Measurements from ENCODE around the gene CHST11.

CHST11 gene

DNA sequence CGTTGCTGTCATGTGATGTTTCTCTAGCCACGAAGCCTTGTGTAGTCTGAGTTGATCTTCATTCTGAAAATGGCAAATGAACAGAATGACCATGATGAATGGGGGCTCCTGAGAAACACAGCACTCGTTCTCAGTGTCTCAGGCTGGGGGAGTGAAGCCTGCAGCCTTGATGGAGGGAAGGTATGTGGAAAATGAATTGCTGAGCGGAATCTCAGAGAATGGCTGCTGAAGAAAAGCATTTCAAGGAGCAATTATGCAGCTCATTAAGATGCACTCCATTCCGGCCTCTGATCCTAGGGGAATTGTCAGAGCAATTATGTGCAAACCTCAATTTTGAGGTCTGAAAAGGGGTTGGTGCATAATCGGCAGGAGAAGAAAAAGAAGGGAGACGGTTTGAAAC is 167.1 kb downstream of the CHST11 start:
- no peak for TF ChIP-seq Cebpa-rat (IDR thresholded peaks at IDR 0.05)
- peaks cover 99% of the 10 kb centered on the region for H4K20me1 ChIP-seq
- H3K4me1 ChIP-seq = peaks cover 47% of the 10 kb centered on the region

DNA sequence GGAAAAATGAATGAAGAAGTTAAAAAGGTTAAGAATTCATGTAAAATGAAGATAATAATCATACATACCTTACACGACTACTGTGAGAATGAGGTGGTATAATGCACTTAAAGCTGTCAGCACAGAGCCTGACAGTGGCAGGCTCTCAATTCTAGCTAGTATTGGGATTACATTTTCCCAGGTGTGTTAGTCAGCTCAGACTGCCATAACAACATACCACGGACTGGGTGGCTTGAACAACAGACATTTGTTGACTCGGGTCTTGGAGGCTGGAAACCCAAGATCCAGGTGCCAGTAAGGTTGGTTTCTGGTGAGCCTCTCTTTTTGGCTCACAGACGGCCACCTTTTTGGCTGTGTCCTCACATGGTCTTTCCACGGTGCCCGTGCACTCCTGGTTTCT is 167.8 kb downstream of the CHST11 start:
- Histone ChIP-seq H3K9me3 (no peaks in the 10 kb centered on the region), H3K4me3 (no peak overlapping the region), H3K36me3 (peaks cover 50% of the 10 kb centered on the region), H3K27ac (no peak overlapping the region), H3K4me1 (peaks cover 49% of the 10 kb centered on the region), H4K20me1 (peaks cover 99% of the 10 kb centered on the region), H3K27me3 (no peaks in the 10 kb centered on the region), H3K9ac (no peak overlapping the region), H3K4me2 (no peak overlapping the region)
- TF ChIP-seq Cebpa-rat (IDR thresholded peaks at IDR 0.05) = no peak

More for the DNA sequence above, 167.1 kb downstream of the CHST11 start:
- Histone ChIP-seq H3K27ac (no peak overlapping the region), H3K36me3 (peaks cover 55% of the 10 kb centered on the region), H3K4me2 (no peak overlapping the region), H3K4me3 (no peak overlapping the region), H3K9ac (no peak overlapping the region), H3K9me3 (no peaks in the 10 kb centered on the region), H3K27me3 (no peaks in the 10 kb centered on the region)

DNA sequence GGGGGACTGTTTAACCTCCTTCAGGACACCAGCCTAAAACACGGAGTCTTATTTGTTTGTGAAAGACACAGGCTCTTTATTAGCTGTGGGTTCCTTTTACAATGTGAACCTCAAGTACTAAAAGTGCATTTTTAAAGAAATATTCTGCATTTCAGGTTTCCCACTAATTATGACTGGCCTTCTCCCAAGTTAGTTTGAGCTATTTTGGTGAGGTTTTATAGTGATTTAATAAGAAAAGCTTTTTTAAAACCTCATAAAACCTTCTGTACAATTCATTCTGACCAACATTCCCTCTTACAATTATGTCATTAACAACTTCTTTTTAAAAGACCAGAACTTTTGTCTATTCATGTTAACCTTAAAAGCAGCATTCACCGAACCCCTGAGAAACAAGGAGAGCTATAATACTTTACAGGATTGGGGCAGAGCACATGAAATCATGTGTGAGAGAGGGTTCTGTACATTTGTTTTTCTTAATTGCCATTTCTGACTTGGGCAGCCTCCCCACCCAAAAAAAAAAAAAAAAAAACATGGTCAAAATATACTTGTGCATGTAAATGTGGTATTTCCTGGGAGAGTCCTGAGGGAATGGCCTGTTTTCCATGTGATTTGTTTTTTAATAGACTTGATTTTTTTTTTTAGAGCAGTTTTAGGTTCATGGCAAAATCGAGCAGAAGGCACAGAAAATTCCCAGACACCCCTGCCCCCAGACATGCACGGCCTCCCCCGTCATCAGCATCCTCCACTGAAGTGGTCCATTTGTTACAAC is 169.5 kb downstream of the CHST11 start:
- H3K27ac ChIP-seq = no peak overlapping the region
- peaks cover 100% of the 10 kb centered on the region for H4K20me1 ChIP-seq

DNA sequence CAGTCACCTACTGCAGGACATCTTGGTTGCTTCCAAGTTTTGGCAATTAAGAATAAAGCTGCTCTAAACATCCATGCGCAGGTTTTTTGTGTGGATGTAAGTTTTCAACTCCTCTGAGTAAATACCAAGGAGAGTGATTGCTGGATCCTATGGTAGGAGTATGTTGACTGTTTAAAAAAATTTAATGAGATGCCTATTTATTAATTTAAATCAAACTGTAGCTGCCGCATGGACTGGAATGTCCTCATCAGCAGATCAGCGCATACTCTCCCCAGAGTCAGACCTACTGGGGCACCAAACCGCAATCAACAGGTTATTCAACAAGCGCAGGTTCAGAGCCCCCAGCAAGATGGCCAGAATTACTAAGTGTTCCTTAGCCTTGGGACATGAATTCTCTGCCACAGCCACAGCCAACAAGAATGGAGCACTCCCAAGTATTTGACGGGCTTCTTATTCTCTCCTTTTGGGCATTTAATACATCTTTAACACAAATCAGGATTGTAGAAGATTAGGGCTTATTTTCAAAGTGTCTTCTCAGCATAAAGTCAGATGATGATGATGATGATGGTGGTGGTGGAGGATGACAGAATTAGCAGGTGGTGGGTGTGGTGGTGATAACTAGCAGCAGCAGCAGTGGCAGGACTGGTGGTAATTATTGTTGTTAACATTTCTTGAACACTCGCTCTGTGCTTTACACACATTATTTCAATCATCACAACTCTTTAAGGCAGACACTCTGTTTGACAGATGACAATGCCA is 170.7 kb downstream of the CHST11 start:
- peaks cover 49% of the 10 kb centered on the region for H3K36me3 ChIP-seq
- peak overlapping the region; percentile 23; the same call in 1 of the 2 replicates for H3K27ac ChIP-seq
- H3K4me3 ChIP-seq = no peak overlapping the region
- no peaks in the 10 kb centered on the region for H3K9me3 ChIP-seq
- no peaks in the 10 kb centered on the region for H3K27me3 ChIP-seq
- no peak overlapping the region for H3K9ac ChIP-seq
- no peak for TF ChIP-seq Cebpa-rat (IDR thresholded peaks at IDR 0.05)
- peak overlapping the region; percentile 60 for H3K4me2 ChIP-seq
- H4K20me1 ChIP-seq = peaks cover 100% of the 10 kb centered on the region
- H3K4me1 ChIP-seq = peaks cover 62% of the 10 kb centered on the region

More for the DNA sequence above, 169.5 kb downstream of the CHST11 start:
- no peak overlapping the region for H3K4me3 ChIP-seq
- no peak overlapping the region for H3K4me2 ChIP-seq
- no peak overlapping the region for H3K9ac ChIP-seq
- H3K9me3 ChIP-seq = no peaks in the 10 kb centered on the region
- peaks cover 49% of the 10 kb centered on the region for H3K36me3 ChIP-seq
- H3K4me1 ChIP-seq = peaks cover 51% of the 10 kb centered on the region
- H3K27me3 ChIP-seq = no peaks in the 10 kb centered on the region
- TF ChIP-seq Cebpa-rat (IDR thresholded peaks at IDR 0.05) = no peak

DNA sequence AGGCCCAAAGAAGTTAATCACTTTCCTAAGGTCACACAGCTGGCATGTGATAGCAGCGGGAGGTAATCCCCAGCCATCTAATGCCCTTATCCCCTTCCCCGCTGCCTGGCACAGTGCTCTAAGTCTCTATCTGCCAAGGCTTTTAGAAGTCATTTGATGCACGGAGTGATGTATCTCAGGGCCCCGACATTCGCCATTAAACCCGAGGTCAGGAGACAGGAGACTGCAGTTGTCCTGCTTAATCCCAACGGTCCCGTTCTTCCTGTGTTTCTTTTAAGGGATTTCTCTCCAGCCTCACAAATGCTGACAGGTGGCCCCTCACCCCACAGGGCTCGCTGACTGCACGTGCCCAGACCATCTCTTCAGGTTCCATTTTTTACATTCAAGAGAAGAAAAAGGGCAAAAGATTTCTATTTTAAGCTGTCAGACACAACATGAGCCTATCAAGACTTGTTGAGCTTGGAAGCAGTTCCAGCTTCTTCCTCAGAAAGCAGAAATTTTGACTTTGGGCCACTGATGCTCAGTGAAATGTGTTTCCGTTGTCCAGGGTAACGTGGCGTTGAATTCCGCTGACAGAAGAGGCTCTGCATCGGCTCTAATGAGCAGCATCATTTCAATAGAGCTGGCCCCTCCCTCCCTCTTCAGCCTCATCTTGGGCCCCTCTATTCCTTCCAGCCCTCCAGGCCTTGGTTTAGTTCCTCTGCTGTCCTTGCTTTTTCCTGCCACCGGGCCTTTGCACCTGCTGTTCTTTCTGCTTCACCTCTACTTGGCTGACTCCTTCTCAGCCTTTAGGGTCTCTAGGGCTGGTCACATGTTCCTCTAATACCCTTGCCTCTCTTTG is 171.5 kb downstream of the CHST11 start:
- H3K4me2 ChIP-seq = peak overlapping the region; percentile 60
- no peaks in the 10 kb centered on the region for H3K27me3 ChIP-seq
- H3K4me3 ChIP-seq = no peak overlapping the region
- H3K4me1 ChIP-seq = peaks cover 62% of the 10 kb centered on the region
- H4K20me1 ChIP-seq = peaks cover 100% of the 10 kb centered on the region
- H3K36me3 ChIP-seq = peaks cover 42% of the 10 kb centered on the region
- no peaks in the 10 kb centered on the region for H3K9me3 ChIP-seq
- H3K27ac ChIP-seq = peak overlapping the region; percentile 23; the same call in 1 of the 2 replicates
- TF ChIP-seq Cebpa-rat (IDR thresholded peaks at IDR 0.05) = no peak
- H3K9ac ChIP-seq = no peak overlapping the region

DNA sequence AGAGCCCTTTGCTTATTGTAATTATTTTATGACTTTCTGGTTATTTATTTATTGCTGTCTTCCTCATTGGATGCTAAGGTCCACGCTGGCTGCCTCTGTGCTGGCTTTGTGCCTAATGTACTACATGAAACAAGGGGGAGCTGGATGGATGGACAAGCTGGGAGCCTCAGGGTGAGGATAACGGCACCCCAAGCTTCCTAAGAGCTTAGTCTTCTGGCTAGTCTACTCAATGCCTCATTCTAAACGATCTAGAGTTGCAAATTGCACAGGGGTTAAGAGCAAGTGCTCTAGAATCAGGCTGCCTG is 172.0 kb downstream of the CHST11 start:
- H3K9me3 ChIP-seq = no peaks in the 10 kb centered on the region
- H3K27ac ChIP-seq = no peak overlapping the region
- no peak overlapping the region for H3K4me3 ChIP-seq
- H3K36me3 ChIP-seq = peaks cover 45% of the 10 kb centered on the region
- H3K9ac ChIP-seq = no peak overlapping the region
- peaks cover 100% of the 10 kb centered on the region for H4K20me1 ChIP-seq
- peaks cover 62% of the 10 kb centered on the region for H3K4me1 ChIP-seq
- no peaks in the 10 kb centered on the region for H3K27me3 ChIP-seq
- peak overlapping the region; percentile 60 for H3K4me2 ChIP-seq
- no peak for TF ChIP-seq Cebpa-rat (IDR thresholded peaks at IDR 0.05)

DNA sequence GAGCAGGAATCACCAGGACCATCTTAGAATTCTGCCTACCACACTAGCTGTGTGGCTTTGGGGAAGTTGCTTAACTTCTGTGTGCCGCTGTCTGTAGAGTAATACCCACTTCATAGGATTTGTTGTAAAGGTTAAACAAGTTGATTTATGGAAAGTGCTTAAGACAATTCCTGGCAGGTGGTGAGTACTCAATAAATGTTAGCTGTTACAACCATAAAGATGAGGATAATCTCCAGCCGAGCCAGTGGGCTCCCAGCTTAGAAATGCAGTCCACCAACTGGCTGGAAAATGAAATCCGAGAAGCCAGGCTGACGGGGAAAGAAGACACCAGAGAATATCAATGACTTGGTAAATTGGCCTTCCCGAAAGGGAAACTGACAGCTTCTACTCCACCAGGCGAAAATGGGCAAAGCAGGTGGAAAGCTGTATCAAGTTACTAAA is 173.5 kb downstream of the CHST11 start:
- TF ChIP-seq Cebpa-rat (IDR thresholded peaks at IDR 0.05) = no peak
- Histone ChIP-seq H3K4me1 (peaks cover 57% of the 10 kb centered on the region), H3K4me3 (no peak overlapping the region), H3K27me3 (no peaks in the 10 kb centered on the region), H4K20me1 (peaks cover 100% of the 10 kb centered on the region), H3K4me2 (no peak overlapping the region), H3K9ac (no peak overlapping the region), H3K36me3 (peaks cover 54% of the 10 kb centered on the region), H3K27ac (no peak overlapping the region), H3K9me3 (no peaks in the 10 kb centered on the region)

DNA sequence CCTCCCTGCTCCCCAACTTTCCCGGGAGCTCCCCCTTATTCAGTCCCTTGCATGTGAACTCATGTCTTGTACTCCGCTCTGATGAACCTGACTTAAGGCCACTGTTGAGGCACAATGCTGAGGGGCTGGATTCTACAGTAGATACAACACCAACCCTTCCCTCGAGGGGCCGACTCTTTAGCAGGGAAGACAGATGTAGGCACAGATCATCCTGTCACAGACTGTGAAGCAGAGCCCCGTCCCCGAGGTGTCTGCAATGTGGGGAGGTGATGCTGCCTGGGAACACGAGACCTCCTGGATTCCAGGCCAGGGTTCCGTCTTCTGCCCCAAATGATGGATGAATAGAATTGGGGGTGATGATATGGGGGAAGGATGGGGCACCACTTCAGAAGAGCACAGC is 175.1 kb downstream of the CHST11 start:
- Histone ChIP-seq H3K4me2 (peak overlapping the region; percentile 49; the same call in 1 of the 2 replicates), H3K27ac (no peak overlapping the region), H3K4me1 (peaks cover 42% of the 10 kb centered on the region), H3K9ac (no peak overlapping the region), H3K9me3 (no peaks in the 10 kb centered on the region), H3K36me3 (peaks cover 66% of the 10 kb centered on the region), H3K27me3 (no peaks in the 10 kb centered on the region), H3K4me3 (no peak overlapping the region), H4K20me1 (peaks cover 100% of the 10 kb centered on the region)
- no peak for TF ChIP-seq Cebpa-rat (IDR thresholded peaks at IDR 0.05)

DNA sequence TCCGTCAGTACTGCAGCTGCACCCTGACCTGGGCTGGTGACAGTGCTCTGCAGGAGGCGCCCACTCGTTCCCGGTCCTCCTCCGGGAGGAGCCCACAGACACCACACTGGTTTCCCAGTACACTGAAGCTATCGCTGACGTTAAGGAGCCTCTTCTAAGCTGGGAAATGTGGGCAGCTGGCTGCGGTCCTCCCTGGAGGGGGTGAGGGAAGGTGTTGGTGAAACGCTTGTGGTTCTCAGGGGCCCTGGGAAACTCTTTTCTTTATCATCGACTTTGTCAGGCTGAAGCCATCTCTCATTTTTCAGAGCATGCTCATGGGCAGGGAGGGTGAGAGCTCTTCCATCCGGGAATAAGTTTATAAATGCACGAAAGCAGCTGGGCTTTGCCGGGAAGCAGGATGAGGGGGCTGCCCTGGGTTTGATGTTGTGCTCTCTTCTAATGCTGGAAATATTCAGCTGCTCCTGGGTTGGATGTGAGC is 176.0 kb downstream of the CHST11 start:
- no peak overlapping the region for H3K4me3 ChIP-seq
- H3K36me3 ChIP-seq = peaks cover 66% of the 10 kb centered on the region
- peaks cover 33% of the 10 kb centered on the region for H3K4me1 ChIP-seq
- TF ChIP-seq Cebpa-rat (IDR thresholded peaks at IDR 0.05) = no peak
- no peak overlapping the region; the same call in 1 of the 2 replicates for H3K9ac ChIP-seq
- H3K4me2 ChIP-seq = peak overlapping the region; percentile 49
- peaks cover 98% of the 10 kb centered on the region for H4K20me1 ChIP-seq
- H3K27me3 ChIP-seq = no peaks in the 10 kb centered on the region
- H3K27ac ChIP-seq = no peak overlapping the region
- H3K9me3 ChIP-seq = no peaks in the 10 kb centered on the region
